ENCODE measurements around the gene ISYNA1.

The ISYNA1 gene

GRCh38 chr19:18390065-18390907, 47.6 kb downstream of the ISYNA1 start:
- DNase-seq: no peak

- DNase-seq: no peak
Measured at GRCh38 chr19:18389726-18390064, 48.2 kb downstream of the ISYNA1 start.

- DNase-seq: no peak
Measured at GRCh38 chr19:18388960-18389725, 48.8 kb downstream of the ISYNA1 start.

- peak; percentile 19 for DNase-seq
Measured at GRCh38 chr19:18388100-18388959, 49.6 kb downstream of the ISYNA1 start.

- DNase-seq: no peak
Measured at GRCh38 chr19:18386543-18387271, 51.2 kb downstream of the ISYNA1 start.

- peak; percentile 61 for DNase-seq
Measured at GRCh38 chr19:18385675-18386542, 52.0 kb downstream of the ISYNA1 start, which contains the start of gene GDF15. GDF15 (plus strand) TSS chr19:18386158; CDS start chr19:18386190, 32 bp downstream.

GRCh38 chr19:18385359-18385674, 52.6 kb downstream of the ISYNA1 start:
- no peak for DNase-seq

- no peak for DNase-seq
Measured at GRCh38 chr19:18384775-18385174, 53.2 kb downstream of the ISYNA1 start.
